Prostate gland (tissue), 2 donors: ENCODE measurements around the gene RPL29. TPM values are rescaled to one million over a fixed set of nuclear protein-coding genes. Genes with fewer than 3 reads are reported as not detected.

ENCODE experiments used
- DNase-seq: peaks from one replicate; pipeline ENCODE4 v3.0.0-alpha.2; 2019; ENCODE audit warnings: low spot score
- H3K27ac ChIP-seq, 2 donors: fragments of 200-600 bp; sonication (generic); 2 replicates each; pipeline ENCODE4 v1.5.1; 2017 to 2019
- H3K27me3 ChIP-seq: fragments of 200-600 bp; sonication (generic); replicated peaks from 2 replicates; pipeline ENCODE4 v1.5.1; 2019; ENCODE audit not compliant: insufficient read depth
- H3K36me3 ChIP-seq, 2 donors: fragments of 200-600 bp; sonication (generic); 1 replicate in 1 of 2; 2 replicates in 1 of 2; pipeline versions ENCODE4 v1.5.1 to v1.8.1; 2017 to 2019
- H3K4me1 ChIP-seq: fragments of 200-600 bp; sonication (generic); replicated peaks from 2 replicates; pipeline ENCODE4 v1.5.1; 2019
- H3K4me3 ChIP-seq, 2 donors: fragments of 200-600 bp; sonication (generic); 2 replicates each; pipeline ENCODE4 v1.5.1; 2017 to 2019
- H3K9me3 ChIP-seq: fragments of 200-600 bp; sonication (generic); 2 replicates; pipeline ENCODE4 v1.5.1; 2017
- CTCF ChIP-seq, 4 experiments: fragments of 200-600 bp in 2 of 4; fragments of 450-650 bp in 2 of 4; sonication (generic) in 2 of 4; IDR thresholded peaks; 1 replicate in 3 of 4; 2 replicates in 1 of 4; pipeline ENCODE4 v1.5.1; 2016 to 2019; ENCODE audit warnings: antibody characterized with exemption in 4 of 4, mild to moderate bottlenecking in 2 of 4, moderate library complexity in 2 of 4
- POLR2A ChIP-seq: fragments of 450-650 bp; IDR thresholded peaks from one replicate; pipeline ENCODE4 v1.6.1; 2016; ENCODE audit warnings: antibody characterized with exemption, mild to moderate bottlenecking
- POLR2AphosphoS5 ChIP-seq: sonication (generic); formaldehyde crosslinking; IDR thresholded peaks from one replicate; pipeline ENCODE4 v1.6.1; 2017; ENCODE audit warnings: antibody characterized with exemption
- WGBS: methylation state at CpG from one replicate; pipeline ENCODE4 v1.1.5; 2018; 5-methylcytosine and 5-hydroxymethylcytosine counted together
- intact Hi-C: fragments of 100-400 bp; cut with DNase I; formaldehyde crosslinking; loops from one replicate; pipeline ENCODE4 v1.14.2; 2022
- total RNA-seq, 2 donors: library from RNA; depleted of rRNA; stranded (reverse); fragments of >200 nt; gene quantifications; one replicate each; pipeline ENCODE4 v1.1.0, GENCODE V29; 2016

RPL29 gene
- total RNA-seq, 2 donors from 2014 or later, result 1,249 to 2,015 TPM

- H3K36me3 ChIP-seq, result no peaks in the 10 kb centered on the region
- no peaks in the 10 kb centered on the region for H3K27me3 ChIP-seq
- intact Hi-C loops, result no loop called here
- H3K4me1 ChIP-seq, result no peaks in the 10 kb centered on the region
- no peaks in the 10 kb centered on the region for H3K9me3 ChIP-seq
- H3K27ac ChIP-seq, result no peak overlapping the region
- 89% methylated on average over 10 of the region's 10 CpGs for WGBS
- no peak for DNase-seq
- no peak for TF ChIP-seq CTCF (IDR thresholded peaks at IDR 0.05)
- TF ChIP-seq POLR2A, result no peak
- TF ChIP-seq POLR2AphosphoS5, result no peak
- H3K4me3 ChIP-seq, result no peak overlapping the region
Observed at GRCh38 chr3:51948016-51948580, 47.6 kb downstream of the RPL29 start.

GRCh38 chr3:51947215-51947900 is 48.3 kb downstream of the RPL29 start:
- Histone ChIP-seq H3K9me3 (no peaks in the 10 kb centered on the region), H3K27ac (no peak overlapping the region), H3K4me3 (no peak overlapping the region), H3K4me1 (no peaks in the 10 kb centered on the region), H3K27me3 (no peaks in the 10 kb centered on the region), H3K36me3 (no peaks in the 10 kb centered on the region)
- DNase-seq, result no peak
- 74% methylated on average over 13 of the region's 13 CpGs for WGBS
- intact Hi-C loops, result no loop called here
- no peak for TF ChIP-seq POLR2AphosphoS5

GRCh38 chr3:51946796-51947195 is 48.9 kb downstream of the RPL29 start:
- Histone ChIP-seq H3K36me3 (no peaks in the 10 kb centered on the region), H3K27ac (no peak overlapping the region), H3K9me3 (no peaks in the 10 kb centered on the region), H3K27me3 (no peaks in the 10 kb centered on the region), H3K4me3 (no peak overlapping the region), H3K4me1 (no peaks in the 10 kb centered on the region)
- intact Hi-C loops, result no loop called here
- TF ChIP-seq POLR2AphosphoS5 (no peak), CTCF (IDR thresholded peaks at IDR 0.05) (no peak), POLR2A (no peak)
- WGBS, result 85% methylated on average over 4 of the region's 4 CpGs
- no peak for DNase-seq

GRCh38 chr3:51945926-51946705 is 49.6 kb downstream of the RPL29 start:
- Histone ChIP-seq H3K4me1 (peaks cover under 1% of the 10 kb centered on the region), H3K9me3 (no peaks in the 10 kb centered on the region), H3K27me3 (no peaks in the 10 kb centered on the region), H3K36me3 (no peaks in the 10 kb centered on the region), H3K27ac (no peak overlapping the region), H3K4me3 (no peak overlapping the region)
- intact Hi-C loops, result no loop called here
- TF ChIP-seq CTCF (IDR thresholded peaks at IDR 0.05) (no peak), POLR2A (no peak), POLR2AphosphoS5 (no peak)
- WGBS, result 97% methylated on average over 14 of the region's 14 CpGs
- DNase-seq, result no peak

GRCh38 chr3:51945031-51945840 is 50.5 kb downstream of the RPL29 start:
- H3K27ac ChIP-seq, result no peak overlapping the region
- peaks cover 9% of the 10 kb centered on the region for H3K4me1 ChIP-seq
- TF ChIP-seq CTCF (IDR thresholded peaks at IDR 0.05) (no peak), POLR2AphosphoS5 (no peak), POLR2A (no peak)
- 91% methylated on average over 18 of the region's 18 CpGs for WGBS
- no peak for DNase-seq
- intact Hi-C loops, result no loop called here
- H3K27me3 ChIP-seq, result no peaks in the 10 kb centered on the region
- H3K36me3 ChIP-seq, result no peaks in the 10 kb centered on the region
- H3K9me3 ChIP-seq, result no peaks in the 10 kb centered on the region
- no peak overlapping the region for H3K4me3 ChIP-seq
